ENCODE measurements around the gene ADAMTS2. TPM values are rescaled to one million over a fixed set of nuclear protein-coding genes. Genes with fewer than 3 reads are reported as not detected.
A peak's percentile ranks its signal among the peaks of the same experiment; 100 is the strongest.

ADAMTS2 gene
- total RNA-seq, 1 donor from 2014 or later: not detected

DNA sequence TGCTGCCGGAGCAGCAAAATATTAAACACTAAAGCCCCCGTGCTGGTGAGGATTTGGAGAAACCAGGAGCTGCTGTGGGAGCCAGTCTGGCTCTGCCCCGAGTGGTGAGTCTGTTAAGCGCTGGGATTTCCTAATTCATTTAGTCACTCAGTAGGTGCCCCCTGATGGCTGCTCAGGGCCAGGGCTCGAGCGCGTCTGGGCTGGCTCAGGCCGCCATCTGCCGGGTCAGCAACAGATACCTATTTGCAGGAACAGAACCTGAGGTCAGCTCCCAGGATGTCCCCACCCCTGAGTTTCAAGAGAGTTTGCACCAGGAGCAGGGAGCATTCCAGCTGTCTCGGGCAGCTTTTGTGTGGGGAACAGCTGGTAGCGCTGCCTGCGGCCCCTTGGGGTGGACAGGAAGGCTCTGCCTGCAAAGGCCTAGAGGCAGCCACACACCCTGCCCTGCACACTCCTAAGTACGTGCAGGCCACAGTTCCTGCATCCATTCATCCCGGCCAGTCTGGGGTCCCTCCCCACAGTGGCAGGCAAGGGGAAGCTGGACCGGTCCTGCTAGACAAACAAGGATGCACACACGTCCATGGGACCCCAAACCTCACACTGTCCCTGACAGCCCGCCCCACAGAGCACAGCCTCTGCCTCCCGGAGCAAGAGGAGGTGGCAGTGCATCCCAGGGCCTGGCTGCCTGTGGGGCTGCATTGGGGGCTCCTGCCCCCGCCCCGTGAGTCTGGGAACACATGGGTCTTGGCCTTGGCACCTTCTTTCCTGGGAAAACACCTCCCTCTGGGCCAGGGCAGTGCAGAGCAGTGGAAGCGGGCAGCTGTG lies 83.7 kb downstream of the ADAMTS2 start:
- TF ChIP-seq, protein P1, sequence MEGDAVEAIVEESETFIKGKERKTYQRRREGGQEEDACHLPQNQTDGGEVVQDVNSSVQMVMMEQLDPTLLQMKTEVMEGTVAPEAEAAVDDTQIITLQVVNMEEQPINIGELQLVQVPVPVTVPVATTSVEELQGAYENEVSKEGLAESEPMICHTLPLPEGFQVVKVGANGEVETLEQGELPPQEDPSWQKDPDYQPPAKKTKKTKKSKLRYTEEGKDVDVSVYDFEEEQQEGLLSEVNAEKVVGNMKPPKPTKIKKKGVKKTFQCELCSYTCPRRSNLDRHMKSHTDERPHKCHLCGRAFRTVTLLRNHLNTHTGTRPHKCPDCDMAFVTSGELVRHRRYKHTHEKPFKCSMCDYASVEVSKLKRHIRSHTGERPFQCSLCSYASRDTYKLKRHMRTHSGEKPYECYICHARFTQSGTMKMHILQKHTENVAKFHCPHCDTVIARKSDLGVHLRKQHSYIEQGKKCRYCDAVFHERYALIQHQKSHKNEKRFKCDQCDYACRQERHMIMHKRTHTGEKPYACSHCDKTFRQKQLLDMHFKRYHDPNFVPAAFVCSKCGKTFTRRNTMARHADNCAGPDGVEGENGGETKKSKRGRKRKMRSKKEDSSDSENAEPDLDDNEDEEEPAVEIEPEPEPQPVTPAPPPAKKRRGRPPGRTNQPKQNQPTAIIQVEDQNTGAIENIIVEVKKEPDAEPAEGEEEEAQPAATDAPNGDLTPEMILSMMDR (IDR thresholded peaks at IDR 0.05): no peak
- ChIA-PET POLR2A (no interaction called here), CTCF (no interaction called here)
- H3K4me3 Mint-ChIP-seq: no peak overlapping the region
- H3K36me3 Mint-ChIP-seq (ENCODE audit: low read depth): no peaks in the 10 kb centered on the region
- H3K27me3 Mint-ChIP-seq: no peaks in the 10 kb centered on the region
- H3K4me1 Mint-ChIP-seq: no peaks in the 10 kb centered on the region
- no peaks in the 10 kb centered on the region for H3K9me3 Mint-ChIP-seq
- DNase-seq (peak; percentile 12), ATAC-seq (ENCODE audit: low read depth) (no peak)
- no peak overlapping the region for H3K27ac Mint-ChIP-seq
- intact Hi-C loops (cut with micrococcal nuclease): no loop called here

GRCh38 chr5:179260324-179261070 lies 84.8 kb downstream of the ADAMTS2 start:
- CTCF ChIA-PET: no interaction called here

GRCh38 chr5:179259731-179260323 lies 85.4 kb downstream of the ADAMTS2 start:
- intact Hi-C loops (cut with micrococcal nuclease): no loop called here
- POLR2A ChIA-PET: no interaction called here
- H3K27ac Mint-ChIP-seq: no peak overlapping the region
- no peaks in the 10 kb centered on the region for H3K36me3 Mint-ChIP-seq (ENCODE audit: low read depth)
- H3K27me3 Mint-ChIP-seq: no peaks in the 10 kb centered on the region
- H3K9me3 Mint-ChIP-seq: no peaks in the 10 kb centered on the region
- DNase-seq (peak; percentile 4), ATAC-seq (ENCODE audit: low read depth) (no peak)
- no peak overlapping the region for H3K4me3 Mint-ChIP-seq
- CTCF ChIA-PET: no interaction called here
- TF ChIP-seq, protein P1 (IDR thresholded peaks at IDR 0.05): no peak
- H3K4me1 Mint-ChIP-seq: no peaks in the 10 kb centered on the region

More at GRCh38 chr5:179260324-179261070, 84.8 kb downstream of the ADAMTS2 start:
- no peaks in the 10 kb centered on the region for H3K36me3 Mint-ChIP-seq (ENCODE audit: low read depth)
- DNase-seq: peak; percentile 3
- H3K9me3 Mint-ChIP-seq: no peaks in the 10 kb centered on the region
- no peak overlapping the region for H3K4me3 Mint-ChIP-seq
- no peak for ATAC-seq (ENCODE audit: low read depth)
- intact Hi-C loops (cut with micrococcal nuclease): no loop called here
- no peaks in the 10 kb centered on the region for H3K27me3 Mint-ChIP-seq
- TF ChIP-seq, protein P1 (IDR thresholded peaks at IDR 0.05): no peak
- no peak overlapping the region for H3K27ac Mint-ChIP-seq
- POLR2A ChIA-PET: no interaction called here
- no peaks in the 10 kb centered on the region for H3K4me1 Mint-ChIP-seq

DNA sequence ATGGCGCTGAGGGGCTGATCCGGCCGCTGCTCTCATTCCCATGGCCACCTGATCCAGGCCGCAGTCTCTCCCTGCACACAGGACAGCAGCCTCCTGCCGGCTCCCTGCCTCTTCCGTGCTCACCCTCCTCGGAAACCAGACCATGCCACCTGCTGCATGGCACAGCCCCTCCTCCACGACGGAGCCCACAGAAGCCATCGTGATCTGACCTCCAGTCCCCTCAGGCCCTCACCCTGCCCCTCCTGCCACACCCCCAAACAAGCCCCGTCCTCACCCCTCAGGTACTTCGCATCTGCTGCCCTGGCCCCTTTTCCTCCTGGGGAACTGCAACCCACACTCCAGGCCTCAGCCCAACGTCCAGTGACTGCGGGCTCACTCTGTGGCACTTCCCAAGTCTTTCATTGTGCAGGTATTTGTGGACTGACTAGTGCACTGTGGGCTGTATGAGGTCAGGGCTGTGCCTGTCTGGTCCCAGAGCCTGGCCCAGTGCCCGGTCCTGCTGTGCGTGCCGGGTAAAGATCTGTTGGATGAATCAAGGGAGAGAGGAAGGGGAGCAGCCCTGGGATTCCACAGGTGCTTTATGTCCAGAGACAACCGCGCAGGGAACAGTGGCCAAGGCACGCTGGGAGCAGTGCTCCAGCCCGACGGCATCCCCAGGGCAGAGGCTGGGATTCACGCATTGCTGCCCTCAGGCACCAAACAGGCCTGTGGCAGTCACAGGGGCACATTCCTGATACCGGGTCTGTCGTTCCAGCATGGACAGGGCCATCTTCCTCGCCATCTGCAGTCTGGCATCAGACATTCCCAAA lies 86.1 kb downstream of the ADAMTS2 start:
- Mint-ChIP-seq H3K27ac (no peak overlapping the region), H3K4me1 (no peaks in the 10 kb centered on the region), H3K9me3 (no peaks in the 10 kb centered on the region), H3K36me3 (ENCODE audit: low read depth) (no peaks in the 10 kb centered on the region), H3K27me3 (no peaks in the 10 kb centered on the region), H3K4me3 (no peak overlapping the region)
- ATAC-seq (ENCODE audit: low read depth) (no peak), DNase-seq (peak; percentile 4)
- intact Hi-C loops (cut with micrococcal nuclease): no loop called here
- POLR2A ChIA-PET: no interaction called here
- TF ChIP-seq, protein P1 (IDR thresholded peaks at IDR 0.05): no peak
- CTCF ChIA-PET: no interaction called here

Data from activated B cell treated with CpG ODN at 0.5 μM for 24 hours (primary cell).